SKM-1 (cell line): ENCODE measurements around the gene ASAH2B.

Experiments
- DNase-seq: peaks from one replicate; lab custom pipeline; 2025; ENCODE audit not compliant: unreplicated experiment; lab: John Stamatoyannopoulos, UW

Gene ASAH2B

GRCh38 chr10:50796693-50797092, 57.0 kb downstream of the ASAH2B start:
- DNase-seq: no peak

DNA sequence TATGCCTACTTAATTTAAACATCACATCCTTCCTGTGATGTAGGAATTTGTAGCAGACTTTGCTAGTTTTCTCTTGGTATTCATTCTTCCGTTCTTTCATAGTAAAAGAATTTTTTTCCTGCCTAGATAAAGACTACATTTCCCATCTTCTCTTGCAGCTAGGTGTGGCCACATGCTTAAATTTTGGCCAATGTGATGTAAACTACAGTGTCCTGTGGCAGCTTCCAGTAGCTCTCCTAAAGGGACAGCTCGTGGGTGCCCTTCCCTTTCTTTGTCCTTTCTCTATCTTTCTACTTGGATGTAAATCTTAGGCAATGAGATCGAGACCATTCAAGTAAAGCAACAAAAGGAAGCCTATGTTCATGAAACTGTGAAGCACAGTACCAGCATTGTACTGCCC, 58.6 kb downstream of the ASAH2B start:
- no peak for DNase-seq

DNA sequence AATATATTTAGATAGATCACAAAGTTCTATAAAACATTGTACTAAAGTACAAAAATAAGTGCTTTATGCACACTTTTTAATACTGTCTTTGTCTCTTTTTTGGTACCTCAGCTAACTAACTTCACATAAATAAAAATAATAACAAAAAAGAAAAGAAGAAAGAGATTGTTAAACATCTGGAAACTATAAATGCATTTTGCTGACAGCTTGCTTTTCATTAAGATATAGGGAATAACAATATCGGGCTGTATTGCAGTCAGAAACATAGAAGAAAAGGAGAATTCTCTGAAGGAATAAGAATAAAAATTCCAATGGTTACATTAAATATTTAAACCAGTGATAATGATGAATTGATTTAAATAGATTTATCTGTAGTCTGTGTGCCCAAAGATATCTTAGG, 59.9 kb downstream of the ASAH2B start:
- no peak for DNase-seq

DNA sequence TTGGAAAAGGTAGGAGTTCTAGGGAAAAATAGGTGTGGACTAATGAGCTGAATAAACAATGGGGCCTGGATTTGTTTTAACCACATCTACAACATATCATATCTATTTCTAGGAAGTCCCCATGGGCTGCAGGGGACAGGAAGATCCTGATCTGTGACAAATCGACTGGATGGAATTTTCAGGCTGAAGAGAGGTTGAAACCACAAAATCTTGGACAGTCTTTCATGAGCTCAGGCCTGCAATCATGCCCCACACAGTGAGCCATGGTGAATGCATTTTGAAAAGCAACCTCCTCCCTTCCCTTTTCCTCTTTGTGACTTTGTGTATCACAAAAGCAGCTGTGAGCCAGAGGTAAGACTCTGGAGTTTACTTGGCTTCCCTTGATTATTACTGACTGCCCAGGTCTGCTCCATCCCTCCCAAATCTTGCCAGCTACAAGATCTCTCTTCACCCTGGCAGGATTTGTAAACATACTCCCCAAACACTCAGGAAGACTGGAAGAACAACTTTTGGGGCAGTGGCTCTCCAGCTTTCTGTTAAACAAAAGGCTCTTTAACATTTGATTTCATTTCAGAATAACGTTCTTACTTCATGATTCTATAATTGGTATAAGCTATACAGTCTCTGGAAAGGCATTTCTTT, 66.4 kb downstream of the ASAH2B start:
- no peak for DNase-seq

DNA sequence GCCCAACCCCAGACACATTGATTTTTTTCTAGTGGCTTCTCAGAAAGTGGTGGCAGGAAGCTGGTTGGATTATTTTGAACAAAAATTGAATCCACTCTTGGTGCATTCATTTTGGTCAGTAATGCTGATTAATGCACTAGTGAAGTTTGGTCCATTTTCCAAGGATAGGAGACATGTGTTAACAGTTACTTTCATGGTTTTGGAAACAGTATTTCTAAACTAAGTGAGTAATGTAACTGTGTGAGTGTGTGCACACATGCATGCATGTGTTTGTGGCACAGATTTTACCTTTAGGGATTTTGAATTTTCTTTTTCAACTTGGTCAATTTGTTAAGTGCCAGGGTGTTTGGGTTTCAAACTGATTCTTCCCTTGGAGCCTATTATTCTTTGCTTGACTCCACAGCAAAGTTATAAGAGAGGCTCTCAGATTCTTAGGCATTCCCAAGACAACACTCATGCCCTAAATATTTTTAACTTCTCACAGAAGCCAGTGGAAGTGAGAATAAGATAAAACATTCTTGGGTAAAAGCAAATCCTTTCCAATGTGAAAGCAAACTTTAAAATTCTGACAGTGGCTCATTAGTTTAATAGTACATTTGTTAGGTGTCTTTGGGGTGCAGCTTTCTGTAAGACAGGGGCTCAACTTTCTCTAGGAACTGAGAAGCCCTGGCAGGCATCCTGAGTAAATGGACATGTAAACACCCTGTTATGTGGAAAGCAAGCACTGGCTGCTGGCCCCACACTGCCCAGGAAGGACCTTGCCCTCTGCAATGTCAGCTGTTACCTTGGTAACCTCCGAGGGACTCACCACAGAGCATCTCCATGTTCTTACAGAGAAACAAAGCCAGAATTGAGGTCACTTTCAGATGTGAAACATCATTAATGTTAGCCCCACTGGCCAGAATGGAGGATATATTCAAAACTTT, 68.4 kb downstream of the ASAH2B start:
- DNase-seq: no peak
